Right lobe of liver (tissue), 4 donors: ENCODE data around the gene ZNF367.

Experiments used
- CTCF ChIP-seq, 4 donors: fragments of 200-600 bp in 3 of 4; fragments of 450-650 bp in 1 of 4; IDR thresholded peaks; one replicate each; pipeline versions ENCODE4 v1.5.1 to v1.8.0; 2016 to 2022; ENCODE audit warnings: antibody characterized with exemption in 4 of 4, mild to moderate bottlenecking in 2 of 4
- POLR2A ChIP-seq: fragments of 450-650 bp; IDR thresholded peaks from one replicate; pipeline ENCODE4 v1.6.1; 2017; ENCODE audit warnings: antibody characterized with exemption, mild to moderate bottlenecking
- donor health status: DM: no; HTN: no; CAD: no.
- donor health status: DM: no; HTN: no; CAD: no.
- donor health status: DM: no; HTN: yes; CAD: no.

GRCh38 chr9:96423322-96423984 is 5.3 kb upstream of the ZNF367 start:
- no peak for TF ChIP-seq CTCF (IDR thresholded peaks at IDR 0.05)
- TF ChIP-seq POLR2A = no peak
